Tibial artery (tissue), 4 donors: ENCODE results near the gene MAD1L1.
A peak's percentile ranks its signal among the peaks of the same experiment; 100 is the strongest.

Experiments
- DNase-seq, 2 donors: peaks; one replicate each; pipeline ENCODE4 v3.0.0-alpha.2; 2019
- H3K27ac ChIP-seq, 2 donors: fragments of 200-600 bp; sonication (generic) in 1 of 2; 1 replicate in 1 of 2; 2 replicates in 1 of 2; pipeline ENCODE4 v1.5.1; 2018 to 2019; ENCODE audit warnings: mild to moderate bottlenecking in 1 of 2
- H3K27me3 ChIP-seq, 2 donors: fragments of 200-600 bp; sonication (generic) in 1 of 2; one replicate each; pipeline versions ENCODE4 v1.5.1 to v1.6.0; 2016 to 2019
- H3K36me3 ChIP-seq, 3 donors: fragments of 200-600 bp; sonication (generic) in 2 of 3; one replicate each; pipeline ENCODE4 v1.5.1; 2016 to 2019; ENCODE audit warnings: mild to moderate bottlenecking in 2 of 3
- H3K4me1 ChIP-seq, 4 donors: fragments of 200-600 bp; sonication (generic) in 2 of 4; 1 replicate in 3 of 4; 2 replicates in 1 of 4; pipeline ENCODE4 v1.5.1; 2016 to 2019
- H3K4me3 ChIP-seq, 2 donors: fragments of 200-600 bp; sonication (generic) in 1 of 2; 1 replicate in 1 of 2; 2 replicates in 1 of 2; pipeline ENCODE4 v1.5.1; 2018 to 2019; ENCODE audit warnings: mild to moderate bottlenecking in 2 of 2
- H3K9me3 ChIP-seq, 3 donors: fragments of 200-600 bp; sonication (generic) in 1 of 3; one replicate each; pipeline ENCODE4 v1.5.1; 2016 to 2019
- CTCF ChIP-seq, 2 experiments: fragments of 200-600 bp in 1 of 2; fragments of 450-650 bp in 1 of 2; IDR thresholded peaks; one replicate each; pipeline ENCODE4 v1.5.1; 2017 to 2019; ENCODE audit warnings: antibody characterized with exemption in 2 of 2, mild to moderate bottlenecking in 1 of 2, moderate library complexity in 1 of 2
- intact Hi-C: fragments of 100-400 bp; cut with DNase I; formaldehyde crosslinking; loops from one replicate; pipeline ENCODE4 v1.15.0; 2023; ENCODE audit warnings: low total_unique reads

Gene MAD1L1

GRCh38 chr7:1913466-1914282, 319.1 kb downstream of the MAD1L1 start:
- intact Hi-C loops, result no loop called here
- TF ChIP-seq CTCF (IDR thresholded peaks at IDR 0.05), result no peak
- H3K27ac ChIP-seq, result no peak overlapping the region

GRCh38 chr7:1912593-1913465, 319.9 kb downstream of the MAD1L1 start:
- H3K9me3 ChIP-seq, result no peaks in the 10 kb centered on the region
- no peaks in the 10 kb centered on the region for H3K27me3 ChIP-seq
- intact Hi-C loops, result no loop called here
- H3K4me3 ChIP-seq, result peak overlapping the region in 1 of 2 donors; percentile 13
- no peaks in the 10 kb centered on the region for H3K36me3 ChIP-seq
- peaks cover 0 to 12% (median 9%) of the 10 kb centered on the region in 4 donors for H3K4me1 ChIP-seq
- DNase-seq, result no peak
- TF ChIP-seq CTCF (IDR thresholded peaks at IDR 0.05), result no peak
- no peak overlapping the region for H3K27ac ChIP-seq

More at GRCh38 chr7:1913466-1914282, 319.1 kb downstream of the MAD1L1 start:
- no peaks in the 10 kb centered on the region for H3K27me3 ChIP-seq
- H3K4me1 ChIP-seq, result peaks cover 0 to 12% (median 9%) of the 10 kb centered on the region in 4 donors
- no peak for DNase-seq
- no peaks in the 10 kb centered on the region for H3K36me3 ChIP-seq
- no peaks in the 10 kb centered on the region for H3K9me3 ChIP-seq
- no peak overlapping the region for H3K4me3 ChIP-seq

GRCh38 chr7:1911571-1911970, 321.2 kb downstream of the MAD1L1 start:
- intact Hi-C loops, result no loop called here
- no peak overlapping the region for H3K4me3 ChIP-seq
- DNase-seq, result no peak
- H3K4me1 ChIP-seq, result peaks cover 0 to 12% (median 7%) of the 10 kb centered on the region in 4 donors
- H3K27me3 ChIP-seq, result no peaks in the 10 kb centered on the region
- H3K9me3 ChIP-seq, result no peaks in the 10 kb centered on the region
- H3K27ac ChIP-seq, result no peak overlapping the region
- H3K36me3 ChIP-seq, result no peaks in the 10 kb centered on the region
- TF ChIP-seq CTCF (IDR thresholded peaks at IDR 0.05), result no peak

GRCh38 chr7:1910827-1911226, 321.9 kb downstream of the MAD1L1 start:
- Histone ChIP-seq H3K27me3 (no peaks in the 10 kb centered on the region), H3K4me3 (no peak overlapping the region), H3K4me1 (peaks cover 0 to 12% (median 7%) of the 10 kb centered on the region in 4 donors), H3K9me3 (no peaks in the 10 kb centered on the region), H3K27ac (no peak overlapping the region), H3K36me3 (no peaks in the 10 kb centered on the region)
- intact Hi-C loops, result no loop called here
- DNase-seq, result no peak
- no peak for TF ChIP-seq CTCF (IDR thresholded peaks at IDR 0.05)

GRCh38 chr7:1910081-1910685, 322.6 kb downstream of the MAD1L1 start:
- H3K27ac ChIP-seq, result no peak overlapping the region
- DNase-seq, result no peak
- H3K4me3 ChIP-seq, result no peak overlapping the region
- no peaks in the 10 kb centered on the region for H3K27me3 ChIP-seq
- H3K9me3 ChIP-seq, result no peaks in the 10 kb centered on the region
- peaks cover 0 to 12% (median 7%) of the 10 kb centered on the region in 4 donors for H3K4me1 ChIP-seq
- intact Hi-C loops, result no loop called here
- TF ChIP-seq CTCF (IDR thresholded peaks at IDR 0.05), result no peak
- no peaks in the 10 kb centered on the region for H3K36me3 ChIP-seq
